ENCODE results near the gene EXD3. TPM values are rescaled to one million over a fixed set of nuclear protein-coding genes. Genes with fewer than 3 reads are reported as not detected.

EXD3 gene
- total and polyA plus RNA-seq, 2 of the 13 experiments (the other 11 are each of a cell fraction or from before 2014, with no cell fraction given): 2.7 to 4.8 TPM

DNA sequence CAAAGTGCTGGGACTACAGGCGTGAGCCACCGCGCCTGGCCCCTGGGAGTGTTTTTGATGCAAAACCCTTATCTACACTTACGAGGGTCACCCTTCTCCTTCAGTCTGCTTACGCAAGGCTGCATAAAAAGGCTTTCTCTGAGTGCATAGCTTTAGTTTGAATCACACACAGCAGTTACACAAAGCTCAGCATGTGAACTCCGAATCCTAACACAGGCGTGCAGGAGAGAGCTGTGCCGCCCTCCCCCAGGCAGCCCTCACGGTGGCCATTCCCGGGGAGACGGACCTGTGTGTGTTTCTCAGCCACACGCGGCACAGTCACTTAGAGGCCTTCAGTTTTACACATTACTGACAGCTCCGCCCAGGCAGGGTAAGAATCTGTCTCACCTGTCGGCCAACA lies 26.7 kb downstream of the EXD3 start (continued):
- TF ChIP-seq, protein P1, sequence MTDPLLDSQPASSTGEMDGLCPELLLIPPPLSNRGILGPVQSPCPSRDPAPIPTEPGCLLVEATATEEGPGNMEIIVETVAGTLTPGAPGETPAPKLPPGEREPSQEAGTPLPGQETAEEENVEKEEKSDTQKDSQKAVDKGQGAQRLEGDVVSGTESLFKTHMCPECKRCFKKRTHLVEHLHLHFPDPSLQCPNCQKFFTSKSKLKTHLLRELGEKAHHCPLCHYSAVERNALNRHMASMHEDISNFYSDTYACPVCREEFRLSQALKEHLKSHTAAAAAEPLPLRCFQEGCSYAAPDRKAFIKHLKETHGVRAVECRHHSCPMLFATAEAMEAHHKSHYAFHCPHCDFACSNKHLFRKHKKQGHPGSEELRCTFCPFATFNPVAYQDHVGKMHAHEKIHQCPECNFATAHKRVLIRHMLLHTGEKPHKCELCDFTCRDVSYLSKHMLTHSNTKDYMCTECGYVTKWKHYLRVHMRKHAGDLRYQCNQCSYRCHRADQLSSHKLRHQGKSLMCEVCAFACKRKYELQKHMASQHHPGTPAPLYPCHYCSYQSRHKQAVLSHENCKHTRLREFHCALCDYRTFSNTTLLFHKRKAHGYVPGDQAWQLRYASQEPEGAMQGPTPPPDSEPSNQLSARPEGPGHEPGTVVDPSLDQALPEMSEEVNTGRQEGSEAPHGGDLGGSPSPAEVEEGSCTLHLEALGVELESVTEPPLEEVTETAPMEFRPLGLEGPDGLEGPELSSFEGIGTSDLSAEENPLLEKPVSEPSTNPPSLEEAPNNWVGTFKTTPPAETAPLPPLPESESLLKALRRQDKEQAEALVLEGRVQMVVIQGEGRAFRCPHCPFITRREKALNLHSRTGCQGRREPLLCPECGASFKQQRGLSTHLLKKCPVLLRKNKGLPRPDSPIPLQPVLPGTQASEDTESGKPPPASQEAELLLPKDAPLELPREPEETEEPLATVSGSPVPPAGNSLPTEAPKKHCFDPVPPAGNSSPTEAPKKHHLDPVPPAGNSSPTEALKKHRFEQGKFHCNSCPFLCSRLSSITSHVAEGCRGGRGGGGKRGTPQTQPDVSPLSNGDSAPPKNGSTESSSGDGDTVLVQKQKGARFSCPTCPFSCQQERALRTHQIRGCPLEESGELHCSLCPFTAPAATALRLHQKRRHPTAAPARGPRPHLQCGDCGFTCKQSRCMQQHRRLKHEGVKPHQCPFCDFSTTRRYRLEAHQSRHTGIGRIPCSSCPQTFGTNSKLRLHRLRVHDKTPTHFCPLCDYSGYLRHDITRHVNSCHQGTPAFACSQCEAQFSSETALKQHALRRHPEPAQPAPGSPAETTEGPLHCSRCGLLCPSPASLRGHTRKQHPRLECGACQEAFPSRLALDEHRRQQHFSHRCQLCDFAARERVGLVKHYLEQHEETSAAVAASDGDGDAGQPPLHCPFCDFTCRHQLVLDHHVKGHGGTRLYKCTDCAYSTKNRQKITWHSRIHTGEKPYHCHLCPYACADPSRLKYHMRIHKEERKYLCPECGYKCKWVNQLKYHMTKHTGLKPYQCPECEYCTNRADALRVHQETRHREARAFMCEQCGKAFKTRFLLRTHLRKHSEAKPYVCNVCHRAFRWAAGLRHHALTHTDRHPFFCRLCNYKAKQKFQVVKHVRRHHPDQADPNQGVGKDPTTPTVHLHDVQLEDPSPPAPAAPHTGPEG (CRISPR knock-in tag; IDR thresholded peaks at IDR 0.05): no peak
- TF ChIP-seq ERF (CRISPR knock-in tag; IDR thresholded peaks at IDR 0.05) (no peak), ZNF567 (CRISPR knock-in tag; IDR thresholded peaks at IDR 0.05; ENCODE audit: borderline replicate concordance) (no peak), HMGA1 (CRISPR knock-in tag; conservative IDR thresholded peaks at IDR 0.05) (no peak), CBX2 (IDR thresholded peaks at IDR 0.05; ENCODE audit: low read depth, low read length) (no peak), CBX2 (CRISPR knock-in tag; IDR thresholded peaks at IDR 0.05; ENCODE audit: low read depth) (no peak), ZBTB38 (CRISPR knock-in tag; IDR thresholded peaks at IDR 0.05) (peak; percentile 47), ZNF180 (CRISPR knock-in tag; IDR thresholded peaks at IDR 0.05; ENCODE audit: borderline replicate concordance, low read depth) (no peak), ZNF460 (CRISPR knock-in tag; IDR thresholded peaks at IDR 0.05; ENCODE audit: borderline replicate concordance) (peak; percentile 62; the same call in 1 of the 2 replicates), ZNF670 (CRISPR knock-in tag; IDR thresholded peaks at IDR 0.05; ENCODE audit: borderline replicate concordance) (no peak), ZMYM3 (CRISPR knock-in tag; IDR thresholded peaks at IDR 0.05) (0 out of 2 replicates have a peak, but pooled peaks have one; percentile 21), ZNF10 (CRISPR knock-in tag; IDR thresholded peaks at IDR 0.05; ENCODE audit: borderline replicate concordance, low read depth) (no peak), ZBTB8A (CRISPR knock-in tag; IDR thresholded peaks at IDR 0.05; ENCODE audit: borderline replicate concordance, low read depth) (no peak), RARA (CRISPR knock-in tag; IDR thresholded peaks at IDR 0.05) (peak; percentile 39; the same call in 1 of the 2 replicates), ZNF331 (CRISPR knock-in tag; IDR thresholded peaks at IDR 0.05) (no peak)
- TF ChIP-seq, protein P2, sequence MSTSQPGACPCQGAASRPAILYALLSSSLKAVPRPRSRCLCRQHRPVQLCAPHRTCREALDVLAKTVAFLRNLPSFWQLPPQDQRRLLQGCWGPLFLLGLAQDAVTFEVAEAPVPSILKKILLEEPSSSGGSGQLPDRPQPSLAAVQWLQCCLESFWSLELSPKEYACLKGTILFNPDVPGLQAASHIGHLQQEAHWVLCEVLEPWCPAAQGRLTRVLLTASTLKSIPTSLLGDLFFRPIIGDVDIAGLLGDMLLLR (CRISPR knock-in tag; IDR thresholded peaks at IDR 0.05): no peak
- TF ChIP-seq, protein P3, sequence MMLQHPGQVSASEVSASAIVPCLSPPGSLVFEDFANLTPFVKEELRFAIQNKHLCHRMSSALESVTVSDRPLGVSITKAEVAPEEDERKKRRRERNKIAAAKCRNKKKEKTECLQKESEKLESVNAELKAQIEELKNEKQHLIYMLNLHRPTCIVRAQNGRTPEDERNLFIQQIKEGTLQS (CRISPR knock-in tag; IDR thresholded peaks at IDR 0.05): no peak
- TF ChIP-seq, protein P4, sequence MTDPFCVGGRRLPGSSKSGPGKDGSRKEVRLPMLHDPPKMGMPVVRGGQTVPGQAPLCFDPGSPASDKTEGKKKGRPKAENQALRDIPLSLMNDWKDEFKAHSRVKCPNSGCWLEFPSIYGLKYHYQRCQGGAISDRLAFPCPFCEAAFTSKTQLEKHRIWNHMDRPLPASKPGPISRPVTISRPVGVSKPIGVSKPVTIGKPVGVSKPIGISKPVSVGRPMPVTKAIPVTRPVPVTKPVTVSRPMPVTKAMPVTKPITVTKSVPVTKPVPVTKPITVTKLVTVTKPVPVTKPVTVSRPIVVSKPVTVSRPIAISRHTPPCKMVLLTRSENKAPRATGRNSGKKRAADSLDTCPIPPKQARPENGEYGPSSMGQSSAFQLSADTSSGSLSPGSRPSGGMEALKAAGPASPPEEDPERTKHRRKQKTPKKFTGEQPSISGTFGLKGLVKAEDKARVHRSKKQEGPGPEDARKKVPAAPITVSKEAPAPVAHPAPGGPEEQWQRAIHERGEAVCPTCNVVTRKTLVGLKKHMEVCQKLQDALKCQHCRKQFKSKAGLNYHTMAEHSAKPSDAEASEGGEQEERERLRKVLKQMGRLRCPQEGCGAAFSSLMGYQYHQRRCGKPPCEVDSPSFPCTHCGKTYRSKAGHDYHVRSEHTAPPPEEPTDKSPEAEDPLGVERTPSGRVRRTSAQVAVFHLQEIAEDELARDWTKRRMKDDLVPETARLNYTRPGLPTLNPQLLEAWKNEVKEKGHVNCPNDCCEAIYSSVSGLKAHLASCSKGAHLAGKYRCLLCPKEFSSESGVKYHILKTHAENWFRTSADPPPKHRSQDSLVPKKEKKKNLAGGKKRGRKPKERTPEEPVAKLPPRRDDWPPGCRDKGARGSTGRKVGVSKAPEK (CRISPR knock-in tag; IDR thresholded peaks at IDR 0.05; ENCODE audit: borderline replicate concordance): no peak
